Cardiac muscle cell (in vitro differentiated cells and primary cell): ENCODE measurements around the gene CFAP251. TPM values are rescaled to one million over a fixed set of nuclear protein-coding genes. Genes with fewer than 3 reads are reported as not detected.
A peak's percentile ranks its signal among the peaks of the same experiment; 100 is the strongest.

Source experiments
- DNase-seq, 2 donors: peaks; one replicate each; pipeline versions ENCODE4 v3.0.0 to v3.0.0-alpha.2; 2010 to 2017; ENCODE audit warnings: low read depth in 1 of 2, low spot score in 1 of 2
- H3K27ac ChIP-seq: fragments of 200-600 bp; sonication (generic); 2 replicates; pipeline ENCODE4 v1.5.1; 2016
- H3K27me3 ChIP-seq: fragments of 200-600 bp; sonication (generic); 2 replicates; pipeline ENCODE4 v1.6.0; 2016; ENCODE audit warnings: control low read depth
- H3K36me3 ChIP-seq: fragments of 200-600 bp; sonication (generic); 2 replicates; pipeline ENCODE4 v1.5.1; 2016; ENCODE audit warnings: control low read depth
- H3K4me1 ChIP-seq: fragments of 200-600 bp; sonication (generic); 2 replicates; pipeline ENCODE4 v1.8.1; 2017; ENCODE audit warnings: low read depth, mild to moderate bottlenecking, mixed run types
- H3K4me3 ChIP-seq: fragments of 200-600 bp; sonication (generic); 2 replicates; pipeline ENCODE4 v1.5.1; 2016; ENCODE audit warnings: mild to moderate bottlenecking
- H3K9me3 ChIP-seq: fragments of 200-600 bp; sonication (generic); 2 replicates; pipeline ENCODE4 v1.5.1; 2017; ENCODE audit warnings: low read depth, mild to moderate bottlenecking, control low read depth
- polyA plus RNA-seq: library from polyadenylated mRNA; unstranded; fragments of >200 nt; fragmentation: Nextera tagmentation; extraction: Ambion mirVana; gene quantifications from 2 replicates; pipeline ENCODE4 v1.2.1, GENCODE V29; 2016
- total RNA-seq: library from RNA; depleted of rRNA; stranded (reverse); fragments of >200 nt; gene quantifications from 2 replicates; pipeline ENCODE4 v1.2.3, GENCODE V29; 2016
- TF ChIP-seq, protein P1 (sequence below): IDR thresholded peaks from 2 replicates; pipeline ENCODE4 v1.5.1; 2012; ENCODE audit warnings: low read depth, mild to moderate bottlenecking, low read length

CFAP251 gene
- total and polyA plus RNA-seq, 2 experiments from 2014 or later: 1.7 to 3.8 TPM

DNA sequence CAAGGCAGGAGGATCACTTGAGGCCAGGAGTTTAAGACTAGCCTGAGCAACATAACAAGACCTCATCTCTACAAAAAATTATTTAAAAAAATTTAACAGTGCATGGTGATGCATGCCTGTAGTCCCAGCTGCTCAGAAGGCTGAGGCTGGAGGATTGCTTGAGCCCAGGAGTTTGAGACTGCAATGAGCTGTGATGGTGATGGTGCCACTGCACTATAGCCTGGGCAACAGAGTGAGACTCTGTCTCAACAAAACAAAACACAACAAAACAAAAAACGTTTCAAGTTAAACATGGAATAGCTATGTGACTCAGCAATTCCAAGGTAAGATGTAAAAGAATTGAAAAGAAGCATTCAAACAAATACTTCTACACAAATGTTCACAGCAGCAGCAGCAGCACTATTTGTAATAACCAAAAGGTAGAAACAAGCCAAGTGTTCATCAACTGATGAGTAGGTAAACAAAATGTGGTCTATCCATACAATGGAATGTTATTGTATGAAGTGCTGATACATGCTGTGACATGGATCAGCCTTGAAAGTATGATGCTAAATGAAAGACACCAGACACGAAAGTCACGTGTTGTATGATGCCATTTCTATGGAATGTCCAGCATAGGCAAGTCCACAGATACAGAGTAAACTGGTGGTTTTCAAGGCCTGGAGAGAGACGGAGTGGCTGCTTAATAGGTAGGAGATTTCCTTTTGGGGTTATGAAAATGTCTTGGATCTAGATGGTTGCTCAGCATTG lies 31.4 kb downstream of the CFAP251 start:
- Histone ChIP-seq H3K4me3 (no peak overlapping the region), H3K36me3 (no peaks in the 10 kb centered on the region), H3K4me1 (no peaks in the 10 kb centered on the region), H3K27me3 (no peaks in the 10 kb centered on the region), H3K9me3 (no peaks in the 10 kb centered on the region), H3K27ac (no peak overlapping the region)
- DNase-seq: peak in 1 of 2 donors; percentile 87
- TF ChIP-seq, protein P1, sequence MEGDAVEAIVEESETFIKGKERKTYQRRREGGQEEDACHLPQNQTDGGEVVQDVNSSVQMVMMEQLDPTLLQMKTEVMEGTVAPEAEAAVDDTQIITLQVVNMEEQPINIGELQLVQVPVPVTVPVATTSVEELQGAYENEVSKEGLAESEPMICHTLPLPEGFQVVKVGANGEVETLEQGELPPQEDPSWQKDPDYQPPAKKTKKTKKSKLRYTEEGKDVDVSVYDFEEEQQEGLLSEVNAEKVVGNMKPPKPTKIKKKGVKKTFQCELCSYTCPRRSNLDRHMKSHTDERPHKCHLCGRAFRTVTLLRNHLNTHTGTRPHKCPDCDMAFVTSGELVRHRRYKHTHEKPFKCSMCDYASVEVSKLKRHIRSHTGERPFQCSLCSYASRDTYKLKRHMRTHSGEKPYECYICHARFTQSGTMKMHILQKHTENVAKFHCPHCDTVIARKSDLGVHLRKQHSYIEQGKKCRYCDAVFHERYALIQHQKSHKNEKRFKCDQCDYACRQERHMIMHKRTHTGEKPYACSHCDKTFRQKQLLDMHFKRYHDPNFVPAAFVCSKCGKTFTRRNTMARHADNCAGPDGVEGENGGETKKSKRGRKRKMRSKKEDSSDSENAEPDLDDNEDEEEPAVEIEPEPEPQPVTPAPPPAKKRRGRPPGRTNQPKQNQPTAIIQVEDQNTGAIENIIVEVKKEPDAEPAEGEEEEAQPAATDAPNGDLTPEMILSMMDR: no peak

DNA sequence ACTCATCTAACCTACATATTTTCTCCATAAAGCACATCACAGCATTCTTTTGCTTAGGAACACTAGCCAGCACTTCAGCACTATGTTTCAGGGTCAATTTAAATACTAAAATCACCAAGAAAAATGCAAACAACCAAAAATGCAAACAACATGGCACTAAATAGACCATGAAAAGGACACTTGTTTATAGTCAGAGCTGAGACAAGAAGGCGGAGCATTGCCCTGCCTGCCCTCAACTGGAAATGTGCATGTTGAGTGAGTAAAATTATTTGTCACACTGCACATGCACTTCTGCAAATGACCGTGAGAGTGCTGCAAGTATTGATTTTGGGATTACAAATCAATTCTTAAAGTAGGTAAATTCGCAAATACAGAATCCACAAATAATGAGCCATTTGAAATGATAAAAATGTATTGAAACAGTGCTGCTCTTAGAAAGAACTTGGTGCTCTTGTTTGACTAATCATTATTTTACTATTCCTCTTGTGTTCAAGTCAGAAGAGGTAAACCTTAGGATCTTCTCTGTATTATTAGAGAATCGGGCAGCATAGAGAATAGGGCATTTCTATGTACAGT lies 34.8 kb downstream of the CFAP251 start:
- no peak for DNase-seq
- Histone ChIP-seq H3K9me3 (no peaks in the 10 kb centered on the region), H3K4me3 (no peak overlapping the region), H3K27me3 (no peaks in the 10 kb centered on the region), H3K27ac (no peak overlapping the region), H3K36me3 (no peaks in the 10 kb centered on the region), H3K4me1 (no peaks in the 10 kb centered on the region)
- TF ChIP-seq, protein P1: no peak

DNA sequence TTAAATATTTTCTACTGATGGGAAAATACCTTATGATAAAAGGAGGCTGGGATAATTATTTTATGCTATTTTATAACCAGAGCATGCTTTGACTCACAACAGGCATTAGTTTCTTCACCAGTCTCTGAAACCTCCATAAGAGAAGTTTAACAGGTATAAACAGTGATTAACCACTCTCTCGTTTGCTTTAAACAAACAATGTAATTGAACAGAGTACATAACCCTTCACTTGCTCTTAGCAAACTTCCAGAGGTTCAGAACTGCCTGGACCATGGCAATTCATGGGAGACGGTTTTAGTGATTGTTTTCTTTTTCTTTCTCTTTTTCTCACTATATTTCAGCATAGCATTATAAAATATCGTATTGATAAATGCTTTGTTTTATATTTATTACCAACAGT lies 35.3 kb downstream of the CFAP251 start:
- TF ChIP-seq, protein P1: no peak
- H3K9me3 ChIP-seq: no peaks in the 10 kb centered on the region

DNA sequence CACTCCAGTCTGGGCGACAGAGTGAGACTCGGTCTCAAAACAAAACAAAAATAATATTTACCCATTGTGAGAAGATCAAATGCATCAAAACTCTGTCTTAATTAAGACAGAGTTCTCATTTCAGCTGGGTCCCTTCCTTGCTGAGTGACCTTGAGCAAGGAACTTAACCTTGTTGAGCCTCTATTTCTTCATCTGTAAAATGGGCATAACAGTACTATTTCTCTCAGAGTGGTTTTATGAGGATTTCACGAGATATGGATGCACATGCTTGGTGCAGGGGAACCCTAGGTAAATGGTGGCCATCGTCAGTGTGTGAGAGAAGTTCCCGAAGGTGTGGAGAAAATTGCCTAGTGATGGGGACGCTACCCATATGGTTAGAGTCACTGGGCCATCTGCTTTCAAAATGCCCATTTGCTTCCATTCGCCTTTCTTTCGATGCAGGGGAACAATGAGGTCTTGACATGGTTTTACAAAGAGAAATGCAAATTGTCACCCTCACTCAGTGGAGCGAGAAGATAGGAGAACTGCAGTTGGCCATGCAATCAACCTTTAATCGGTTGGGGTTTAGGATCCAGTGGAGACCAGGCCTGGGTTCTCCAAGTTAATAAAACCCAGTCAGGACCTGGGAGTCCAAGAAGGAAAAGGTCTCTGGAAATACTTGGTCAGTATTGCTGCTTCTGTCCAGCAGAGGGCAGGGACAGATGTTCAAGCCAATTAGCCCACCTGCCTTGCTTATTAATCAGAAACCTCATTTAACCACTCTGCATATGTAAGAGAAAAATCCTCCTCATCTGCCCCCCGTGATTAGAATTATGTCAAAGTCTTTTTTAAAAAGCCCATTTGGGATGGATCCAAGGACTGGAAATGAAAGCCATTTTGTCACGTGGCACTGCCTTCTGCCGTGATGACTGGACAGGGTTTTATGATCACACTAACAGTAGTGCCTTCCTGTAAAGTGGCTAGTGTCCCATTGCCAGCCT lies 37.2 kb downstream of the CFAP251 start:
- TF ChIP-seq, protein P1: peak; percentile 66
- DNase-seq: peak; percentile 40 to 44
- no peaks in the 10 kb centered on the region for H3K4me1 ChIP-seq
- H3K27ac ChIP-seq: no peak overlapping the region
- no peaks in the 10 kb centered on the region for H3K36me3 ChIP-seq
- H3K9me3 ChIP-seq: no peaks in the 10 kb centered on the region
- no peaks in the 10 kb centered on the region for H3K27me3 ChIP-seq
- no peak overlapping the region for H3K4me3 ChIP-seq

More for the DNA sequence above, 35.3 kb downstream of the CFAP251 start:
- no peaks in the 10 kb centered on the region for H3K4me1 ChIP-seq
- no peaks in the 10 kb centered on the region for H3K36me3 ChIP-seq
- H3K27ac ChIP-seq: no peak overlapping the region
- no peak overlapping the region for H3K4me3 ChIP-seq
- H3K27me3 ChIP-seq: no peaks in the 10 kb centered on the region
- no peak for DNase-seq

DNA sequence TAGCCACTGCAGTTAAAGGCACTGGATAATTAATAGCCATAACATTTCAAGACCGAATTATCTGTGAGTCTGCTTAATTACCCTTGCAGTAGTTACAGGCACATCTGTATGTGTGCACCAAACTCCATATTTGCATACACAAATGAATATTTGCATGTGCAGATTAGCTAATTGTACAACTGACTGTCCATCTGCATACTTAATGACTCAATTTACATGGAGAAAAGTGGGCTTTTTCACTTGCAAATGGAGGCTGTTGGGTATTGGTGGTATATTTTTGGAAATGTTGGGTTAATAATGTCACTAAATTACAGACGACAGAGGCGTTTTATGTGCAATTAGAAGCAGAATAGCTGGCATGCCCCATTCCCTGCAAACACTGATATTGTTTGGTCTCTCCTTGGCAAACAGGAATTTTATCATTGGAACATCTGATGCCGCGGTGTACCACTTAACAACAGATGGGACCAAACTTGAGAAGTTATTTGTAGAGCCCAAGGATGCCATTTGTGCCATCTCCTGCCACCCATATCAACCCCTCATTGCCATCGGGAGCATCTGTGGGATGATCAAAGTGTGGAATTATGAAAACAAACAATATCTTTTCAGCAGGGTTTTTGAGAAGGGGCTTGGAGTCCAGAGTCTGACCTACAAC lies 39.6 kb downstream of the CFAP251 start:
- Histone ChIP-seq H3K4me1 (no peaks in the 10 kb centered on the region), H3K9me3 (no peaks in the 10 kb centered on the region), H3K36me3 (no peaks in the 10 kb centered on the region), H3K4me3 (no peak overlapping the region), H3K27me3 (no peaks in the 10 kb centered on the region), H3K27ac (no peak overlapping the region)
- TF ChIP-seq, protein P1: no peak
- DNase-seq: no peak
